Effector CD8-positive, alpha-beta T cell (primary cell): ENCODE measurements around the gene GTPBP2.

ENCODE experiments used
- DNase-seq: peaks from one replicate; lab custom pipeline; 2025; lab: John Stamatoyannopoulos, UW
- total RNA-seq, 4 experiments: gene quantifications; one replicate each; lab custom pipeline; 2026; lab: John Stamatoyannopoulos, UW

GTPBP2 gene, protein sequence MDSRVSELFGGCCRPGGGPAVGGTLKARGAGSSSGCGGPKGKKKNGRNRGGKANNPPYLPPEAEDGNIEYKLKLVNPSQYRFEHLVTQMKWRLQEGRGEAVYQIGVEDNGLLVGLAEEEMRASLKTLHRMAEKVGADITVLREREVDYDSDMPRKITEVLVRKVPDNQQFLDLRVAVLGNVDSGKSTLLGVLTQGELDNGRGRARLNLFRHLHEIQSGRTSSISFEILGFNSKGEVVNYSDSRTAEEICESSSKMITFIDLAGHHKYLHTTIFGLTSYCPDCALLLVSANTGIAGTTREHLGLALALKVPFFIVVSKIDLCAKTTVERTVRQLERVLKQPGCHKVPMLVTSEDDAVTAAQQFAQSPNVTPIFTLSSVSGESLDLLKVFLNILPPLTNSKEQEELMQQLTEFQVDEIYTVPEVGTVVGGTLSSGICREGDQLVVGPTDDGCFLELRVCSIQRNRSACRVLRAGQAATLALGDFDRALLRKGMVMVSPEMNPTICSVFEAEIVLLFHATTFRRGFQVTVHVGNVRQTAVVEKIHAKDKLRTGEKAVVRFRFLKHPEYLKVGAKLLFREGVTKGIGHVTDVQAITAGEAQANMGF
- 64.4 to 107 (median 80.7) reads per million in 4 experiments for total RNA-seq

- peak; percentile 94 for DNase-seq
These were observed at the start of gene GTPBP2 for GRCh38 chr6:43629104-43629504. GTPBP2 (minus strand) TSS chr6:43629264; CDS start chr6:43629162, 102 bp downstream.

DNA sequence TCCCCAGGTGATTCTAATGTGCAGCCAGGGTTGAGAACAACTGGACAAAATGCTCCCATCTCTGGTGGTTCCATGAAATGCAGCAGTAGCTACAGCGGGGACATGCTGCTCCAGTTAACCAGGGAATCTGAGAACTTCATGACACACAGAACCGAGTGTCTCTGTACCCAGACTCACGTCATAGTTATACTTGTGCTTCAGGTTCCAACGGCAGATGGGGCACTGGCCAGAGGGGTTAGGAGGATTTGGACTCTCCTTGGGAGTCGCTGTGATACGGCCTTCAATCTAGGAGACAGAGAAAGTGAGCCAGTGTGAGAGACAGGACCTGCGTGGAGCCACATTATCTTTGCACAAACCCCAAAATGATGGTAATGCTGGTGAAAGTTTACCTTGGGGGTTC lies 49.3 kb upstream of the GTPBP2 start:
- DNase-seq, result no peak

DNA sequence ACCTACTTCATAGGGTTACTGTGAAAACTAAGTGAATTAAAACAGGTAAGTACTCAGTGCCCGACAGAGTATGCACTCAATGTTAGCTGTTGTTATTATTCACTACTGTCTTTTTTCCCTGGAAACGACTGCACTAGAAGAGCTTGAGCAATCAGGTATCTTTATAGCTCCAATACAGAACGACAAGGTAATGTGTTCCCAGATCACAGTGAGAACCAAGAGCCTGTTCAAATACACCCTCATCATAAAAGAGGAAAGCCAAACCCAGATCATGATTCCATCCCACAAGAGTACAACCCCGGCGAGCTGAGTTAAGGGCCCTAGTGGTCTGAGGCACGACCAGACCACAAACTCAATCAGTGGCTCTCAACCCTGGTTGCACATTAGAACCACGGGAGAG lies 48.7 kb upstream of the GTPBP2 start:
- no peak for DNase-seq

- DNase-seq, result no peak
These were observed 48.0 kb upstream of the GTPBP2 start for GRCh38 chr6:43676962-43677606.

- DNase-seq, result no peak
These were observed 45.9 kb upstream of the GTPBP2 start for GRCh38 chr6:43674921-43675320.

DNA sequence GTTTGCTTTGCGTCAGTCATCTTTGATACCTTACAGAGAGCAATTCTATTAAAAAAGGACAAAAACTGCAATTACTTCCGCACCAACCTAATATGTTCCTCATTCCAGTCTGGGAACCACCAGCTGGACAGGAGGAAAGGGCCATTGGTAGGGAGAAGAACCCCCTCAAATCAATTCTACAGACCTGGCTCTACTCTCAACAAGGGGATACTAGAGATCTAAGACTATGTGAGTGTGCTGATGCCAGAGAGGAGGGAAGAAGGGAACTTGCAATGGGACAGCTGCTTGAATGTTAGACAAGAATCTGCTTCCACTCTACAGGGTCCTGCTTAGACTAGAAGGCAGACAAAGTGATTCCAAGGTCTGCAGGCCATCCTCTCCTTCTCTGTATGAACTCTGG lies 45.2 kb upstream of the GTPBP2 start:
- no peak for DNase-seq

DNA sequence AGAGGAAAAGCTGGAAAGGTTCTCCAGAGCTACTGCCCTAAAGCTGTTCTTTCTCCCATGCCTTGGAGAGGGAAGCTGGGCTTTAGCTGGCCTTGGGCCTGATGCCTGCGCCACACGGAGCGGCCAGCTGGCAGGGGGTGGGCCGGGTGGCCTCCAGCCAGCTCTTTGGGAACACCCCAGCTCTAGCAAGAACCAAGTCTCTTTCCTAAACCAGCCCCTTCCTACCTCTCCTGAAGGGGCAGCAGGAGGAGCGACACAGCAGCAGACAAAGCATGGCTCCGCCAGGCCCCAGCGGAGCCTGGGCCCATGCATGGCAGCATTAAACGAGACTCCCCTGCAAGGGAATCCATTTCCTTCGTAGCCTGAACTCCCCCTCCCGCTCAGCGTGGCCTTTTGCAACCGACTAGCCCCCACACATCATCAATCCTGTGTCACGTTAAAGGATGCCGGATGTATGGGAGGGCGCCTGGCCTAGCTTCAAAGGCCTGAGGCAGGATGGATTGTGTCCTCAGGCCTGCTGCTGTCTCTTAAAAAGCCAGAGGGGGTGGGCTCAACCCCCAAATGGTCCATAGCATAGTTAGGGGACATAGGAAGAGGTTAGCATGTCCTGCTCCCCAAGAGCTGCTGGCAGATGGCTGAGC lies 44.5 kb upstream of the GTPBP2 start:
- no peak for DNase-seq

- DNase-seq, result no peak
These were observed 43.0 kb upstream of the GTPBP2 start for GRCh38 chr6:43671801-43672690.

DNA sequence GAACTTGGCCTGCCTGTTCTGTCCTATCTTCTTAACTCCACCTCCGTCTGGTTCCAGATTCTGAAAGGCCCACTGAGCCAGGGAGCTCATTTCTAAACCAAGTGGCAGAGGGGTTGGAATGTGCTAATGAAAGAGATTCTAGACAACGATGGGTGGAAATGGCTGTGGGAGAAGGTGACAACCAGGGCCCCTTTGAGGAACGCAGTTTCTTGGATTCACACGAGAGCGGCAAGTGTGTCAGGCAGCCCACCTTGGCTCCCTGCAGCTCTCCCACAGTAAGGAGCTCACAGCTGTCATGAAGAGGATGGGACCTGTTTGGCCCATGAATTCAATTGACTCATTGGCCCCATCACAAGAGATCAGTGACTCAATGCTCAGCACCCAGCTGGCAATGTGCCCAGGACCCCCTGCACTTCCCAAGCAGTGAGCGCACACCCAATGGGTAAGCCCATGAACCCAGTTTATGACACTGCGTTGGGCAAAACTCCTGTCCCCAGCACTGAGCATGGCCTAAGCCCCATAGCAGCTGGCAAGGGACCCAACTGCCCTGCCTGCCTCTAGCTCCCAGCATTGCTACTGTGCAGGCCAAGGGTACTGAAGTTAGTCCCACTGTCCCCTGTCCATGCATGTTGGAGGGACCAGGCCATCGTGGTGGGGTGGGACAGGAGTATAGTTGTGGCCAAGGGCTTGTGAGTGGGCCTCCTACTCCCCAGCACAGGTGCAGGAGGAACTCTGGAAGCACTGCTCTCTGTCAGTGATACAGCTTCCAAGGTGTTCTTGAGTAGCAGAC lies 42.1 kb upstream of the GTPBP2 start:
- no peak for DNase-seq

GRCh38 chr6:43670623-43670986 lies 41.5 kb upstream of the GTPBP2 start:
- no peak for DNase-seq

DNA sequence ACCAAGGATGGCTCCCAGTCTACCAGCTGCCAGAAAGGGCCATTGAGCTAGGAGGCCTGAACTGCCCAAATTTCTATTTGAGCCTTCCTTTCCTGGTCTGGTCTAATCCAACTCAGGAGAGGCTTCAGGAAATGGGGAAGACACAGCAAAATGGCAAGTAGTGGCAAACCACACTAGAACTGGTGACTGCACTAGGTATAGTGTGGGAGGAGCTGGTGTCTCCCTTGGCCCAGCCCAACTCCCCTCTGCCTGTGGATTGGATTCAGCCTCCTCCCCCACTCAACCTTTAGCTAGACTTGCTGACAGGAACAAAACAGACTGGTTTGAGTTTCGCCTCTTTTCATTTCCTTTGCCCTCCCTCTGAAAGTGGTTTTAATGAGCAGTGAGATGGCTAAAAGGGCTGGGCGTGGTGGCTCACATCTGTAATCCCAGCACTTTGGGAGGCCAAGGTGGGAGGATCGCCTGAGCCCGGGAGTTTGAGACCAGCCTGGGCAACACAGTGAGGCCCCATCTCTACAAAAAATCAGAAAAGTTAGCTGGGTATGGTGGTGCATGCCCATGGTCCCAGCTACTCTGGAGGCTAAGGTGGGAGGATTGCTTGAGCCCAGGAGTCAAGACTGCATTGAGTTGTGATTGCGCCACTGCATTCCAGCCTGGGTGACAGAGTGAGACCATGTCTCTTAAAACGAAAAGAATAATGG lies 41.0 kb upstream of the GTPBP2 start:
- no peak for DNase-seq

DNA sequence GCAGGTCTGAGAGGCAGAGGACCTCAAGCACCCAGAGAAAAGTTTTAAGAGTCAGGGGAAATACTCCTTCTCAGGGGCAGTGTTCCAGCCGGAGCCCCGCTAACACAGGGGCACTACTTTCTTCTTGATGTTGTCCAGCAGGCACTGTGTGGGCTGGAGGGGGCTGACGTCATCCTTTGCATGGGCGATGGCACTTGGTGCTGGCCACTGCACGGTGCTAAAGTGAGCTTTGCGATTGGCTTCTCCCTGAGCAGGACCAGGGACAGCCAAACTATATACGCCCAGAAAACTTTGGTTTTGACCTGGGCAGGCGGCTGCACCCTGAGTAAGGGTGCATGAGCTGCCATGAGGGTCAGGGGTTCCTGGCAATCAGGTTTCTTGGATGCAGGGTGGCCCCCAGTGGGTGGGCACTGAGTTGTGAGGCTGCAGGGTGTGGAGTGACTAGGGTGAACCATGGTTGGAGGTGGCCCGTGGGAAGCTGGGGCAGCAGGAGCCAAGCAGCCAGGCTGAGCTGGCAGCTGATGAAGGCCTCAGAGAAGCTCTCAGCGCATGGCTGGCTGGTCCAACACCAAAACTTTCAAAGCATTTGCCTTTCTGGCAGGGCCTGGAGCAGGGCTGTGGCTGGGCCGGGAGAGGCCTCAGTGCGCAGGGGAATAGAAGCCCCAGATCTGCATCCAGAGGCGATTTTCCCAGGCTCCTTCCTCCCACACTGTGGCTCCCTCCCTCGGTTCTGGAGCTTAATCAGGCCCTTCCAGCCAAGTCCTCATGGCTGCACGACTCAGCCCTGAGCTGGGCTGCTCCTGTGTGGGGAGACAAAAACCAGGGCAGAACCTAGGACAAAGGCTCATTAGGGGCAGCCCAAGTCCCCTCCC lies 40.2 kb upstream of the GTPBP2 start:
- DNase-seq, result no peak

DNA sequence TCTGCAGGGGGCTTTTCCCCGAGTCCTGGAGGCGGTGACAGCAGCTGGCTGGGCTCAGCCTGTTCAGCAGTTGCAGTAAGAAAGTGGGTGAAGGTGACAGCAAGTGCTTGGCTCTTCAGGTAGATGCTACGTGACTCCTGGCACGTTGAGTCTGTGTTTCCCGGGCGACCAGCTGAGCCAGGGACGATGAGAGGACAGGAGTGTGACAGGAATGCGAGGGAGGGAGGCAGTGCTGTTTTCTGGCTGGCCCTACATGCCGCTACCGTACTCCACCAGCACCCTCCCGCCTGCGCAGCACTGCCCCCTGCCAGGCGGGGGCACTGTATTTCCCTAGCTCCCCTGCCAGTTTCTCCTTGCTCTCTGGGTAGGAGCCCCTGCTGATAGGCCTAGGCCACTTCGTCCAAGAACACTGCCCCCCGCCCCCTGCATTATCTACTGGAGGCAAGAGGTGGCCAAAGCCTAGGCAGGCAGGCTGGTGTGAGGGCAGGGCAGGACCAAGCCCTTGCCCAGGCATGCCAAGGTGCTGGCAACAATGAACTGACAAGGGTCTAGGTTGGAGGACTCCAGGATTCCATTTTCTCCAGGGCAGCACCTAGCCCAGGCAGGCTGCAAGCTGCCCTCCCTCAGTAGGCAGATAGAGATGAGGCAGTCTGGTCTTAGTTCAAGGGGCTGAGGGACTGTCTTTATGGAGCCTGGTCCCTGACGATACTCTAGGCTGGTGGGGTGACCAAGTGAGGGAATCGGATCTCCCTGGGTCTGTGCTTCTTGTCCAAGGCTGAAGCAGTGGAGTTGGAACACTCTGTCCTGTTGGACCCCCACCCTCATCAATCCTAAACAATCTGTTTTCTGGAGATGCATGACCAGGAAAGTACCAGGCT lies 39.3 kb upstream of the GTPBP2 start:
- no peak for DNase-seq

- DNase-seq, result peak; percentile 70
These were observed 38.4 kb upstream of the GTPBP2 start for GRCh38 chr6:43667245-43668150.

DNA sequence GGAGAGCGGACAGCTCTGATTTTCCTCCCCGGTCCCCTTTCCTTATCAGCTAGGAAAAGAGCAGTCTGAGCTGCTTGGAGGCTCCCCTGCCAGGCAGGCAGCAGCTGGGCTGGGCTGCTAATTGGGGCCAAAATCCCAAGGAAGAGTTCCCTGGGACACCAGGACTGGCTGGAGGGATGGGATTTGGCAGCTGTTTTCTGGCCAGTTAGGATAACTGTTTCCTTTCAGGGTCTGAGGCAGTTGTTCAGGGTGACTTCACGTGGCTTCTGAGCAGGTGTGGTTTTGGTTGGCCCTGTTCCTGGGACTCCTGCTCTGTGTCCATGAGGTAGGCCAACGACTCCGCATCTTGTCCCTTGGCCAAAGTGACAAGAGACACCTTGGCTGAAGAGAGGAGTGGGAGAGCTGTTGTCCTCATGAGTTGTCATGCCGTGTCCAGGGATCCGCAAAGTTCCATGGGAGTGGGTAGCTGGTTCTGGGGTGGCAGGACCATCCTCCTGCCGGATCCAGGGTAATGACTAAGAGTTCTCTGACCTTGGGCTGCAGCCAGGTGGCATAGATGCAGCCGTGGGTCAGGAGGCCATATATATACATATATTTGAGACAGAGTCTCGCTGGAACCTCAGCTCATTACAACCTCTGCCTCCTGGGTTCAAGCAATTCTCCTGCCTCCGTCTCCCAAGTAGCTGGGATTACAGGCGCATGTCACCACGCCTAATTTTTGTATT lies 37.3 kb upstream of the GTPBP2 start:
- no peak for DNase-seq

- DNase-seq, result no peak
These were observed 36.3 kb upstream of the GTPBP2 start for GRCh38 chr6:43665376-43665775.
